Measurements from ENCODE around the gene CDH19.
"Not testable (repeated sequence)": the region's sequence is repeated elsewhere in the genome, so short reads cannot be mapped to it uniquely, and the experiment has no call there.

CDH19 gene

DNA sequence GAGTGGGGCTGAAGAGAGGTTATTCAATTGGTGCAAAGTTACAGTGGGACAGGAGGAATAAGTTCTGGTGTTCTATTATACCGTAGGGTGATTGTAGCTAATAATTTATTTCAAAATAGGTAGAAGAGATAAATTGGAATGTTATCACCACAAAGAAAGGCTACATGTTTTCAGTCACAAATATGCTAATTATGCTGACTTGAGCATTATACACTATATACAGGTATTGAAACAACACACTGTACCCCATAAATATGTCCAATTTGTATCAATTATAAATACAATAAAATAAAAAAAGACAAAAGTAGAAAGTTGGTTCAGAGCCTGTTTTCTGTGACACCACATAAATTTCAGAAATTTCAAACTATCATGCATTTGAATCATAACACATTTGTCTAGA is 97.7 kb downstream of the CDH19 start:
- DNase-seq (ENCODE audit: low read depth, low spot score): no peak
- H3K4me3 ChIP-seq (ENCODE audit: low read length): no peak overlapping the region

- no peak overlapping the region for H3K4me3 ChIP-seq (ENCODE audit: low read length)
- no peak for DNase-seq (ENCODE audit: low read depth, low spot score)
Observed at GRCh38 chr18:66497351-66497750, 106.5 kb downstream of the CDH19 start.

DNA sequence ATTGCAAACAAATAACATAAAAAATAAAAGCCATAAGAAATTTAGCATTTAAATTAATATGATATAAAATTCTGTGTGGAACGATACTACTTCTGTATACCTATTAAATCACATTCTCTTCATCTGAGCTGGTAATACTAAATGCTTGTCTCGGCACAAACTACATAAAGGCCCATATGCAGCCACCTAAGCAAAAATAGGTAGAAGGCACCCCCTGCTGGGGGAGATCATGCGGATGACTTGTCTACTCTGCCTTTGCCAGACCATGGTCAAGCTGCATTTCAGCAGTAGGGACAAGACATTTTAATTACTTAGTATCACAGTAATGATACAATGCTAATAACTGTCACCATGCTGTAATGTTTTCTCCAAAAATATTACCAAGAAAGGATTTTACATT is 108.0 kb downstream of the CDH19 start:
- H3K4me3 ChIP-seq (ENCODE audit: low read length): no peak overlapping the region
- peak; percentile 34 for DNase-seq (ENCODE audit: low read depth, low spot score)

DNA sequence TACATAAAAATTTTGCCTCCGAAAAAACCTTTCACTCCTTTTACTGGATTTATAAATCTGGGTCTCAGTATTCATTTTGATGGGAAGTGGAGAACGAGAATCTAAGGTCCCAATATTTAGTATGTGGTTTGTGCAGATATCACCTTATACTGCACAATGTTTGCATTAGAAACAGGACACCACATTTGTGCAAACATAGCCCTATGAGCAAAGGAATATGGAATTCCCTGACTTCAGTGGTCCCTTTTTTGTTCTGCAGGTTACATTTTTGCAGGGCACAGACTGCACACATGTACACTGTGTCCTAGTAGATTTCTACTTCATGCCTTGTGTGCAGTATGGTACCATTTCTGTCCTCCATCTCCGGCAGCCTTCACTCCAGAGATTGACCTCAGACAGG is 130.0 kb downstream of the CDH19 start:
- H3K4me3 ChIP-seq (ENCODE audit: low read length): no peak overlapping the region

GRCh38 chr18:66466184-66466583 is 137.7 kb downstream of the CDH19 start:
- not testable (repeated sequence) for H3K4me3 ChIP-seq (ENCODE audit: low read length); DNase-seq (ENCODE audit: low read depth, low spot score)

More for the DNA sequence above, 130.0 kb downstream of the CDH19 start:
- no peak for DNase-seq (ENCODE audit: low read depth, low spot score)

DNA sequence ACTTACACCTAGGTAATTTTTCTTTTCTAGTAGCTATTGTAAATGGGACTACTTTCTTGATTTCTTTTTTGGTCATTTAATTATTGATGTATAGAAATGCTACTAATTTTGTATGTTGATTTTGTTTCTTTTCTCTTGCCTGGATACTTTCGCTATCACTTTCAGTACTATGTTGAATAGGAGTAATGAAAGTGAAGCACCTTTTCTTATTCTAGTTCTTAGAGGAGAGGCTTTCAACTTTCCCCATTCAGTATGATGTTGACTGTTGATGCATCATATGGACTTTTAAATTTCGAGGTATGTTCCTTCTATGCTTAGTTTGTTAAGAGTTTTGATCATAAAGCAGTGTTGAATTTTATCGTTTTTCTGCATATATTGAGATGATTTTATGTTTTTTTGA is 142.5 kb downstream of the CDH19 start:
- DNase-seq (ENCODE audit: low read depth, low spot score): no peak
- no peak overlapping the region for H3K4me3 ChIP-seq (ENCODE audit: low read length)

DNA sequence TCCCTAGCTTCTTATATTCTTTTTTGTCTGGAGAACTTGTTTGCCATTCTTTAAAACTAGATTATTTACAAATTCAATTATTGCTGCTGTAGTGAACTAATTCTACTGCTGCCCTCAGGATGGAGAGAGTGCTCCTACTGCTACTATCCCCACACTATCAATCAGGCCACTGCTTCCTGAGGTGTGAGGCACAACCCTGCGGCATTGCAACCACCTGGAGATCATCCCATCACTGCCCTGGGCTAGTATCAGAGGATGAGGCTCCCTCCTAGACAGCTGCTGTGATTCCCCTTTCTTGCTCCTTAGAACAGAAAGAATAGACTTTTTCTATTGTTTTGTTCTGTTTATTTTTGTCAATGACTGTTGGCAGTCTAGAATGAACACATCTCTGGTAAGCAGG is 146.6 kb downstream of the CDH19 start:
- DNase-seq (ENCODE audit: low read depth, low spot score): no peak
- H3K4me3 ChIP-seq (ENCODE audit: low read length): no peak overlapping the region
